ENCODE data around the gene MAPK4.

GRCh38 chr18:50560681-50561629 lies 1.1 kb downstream of the MAPK4 start:
- TF ChIP-seq POLR2AphosphoS5 (IDR thresholded peaks at IDR 0.05) (no peak), CTCF (IDR thresholded peaks at IDR 0.05) (no peak), POLR2A (IDR thresholded peaks at IDR 0.05) (no peak)

All from upper lobe of left lung (tissue), 4 donors.